ENCODE measurements around the gene KSR1. TPM values are rescaled to one million over a fixed set of nuclear protein-coding genes. Genes with fewer than 3 reads are reported as not detected.

Gene KSR1
- total and polyA plus RNA-seq, 10 of the 15 experiments (the other 5 are each of a cell fraction or from before 2014, with no cell fraction given), result 0.97 to 66.6 (median 22.9) TPM

DNA sequence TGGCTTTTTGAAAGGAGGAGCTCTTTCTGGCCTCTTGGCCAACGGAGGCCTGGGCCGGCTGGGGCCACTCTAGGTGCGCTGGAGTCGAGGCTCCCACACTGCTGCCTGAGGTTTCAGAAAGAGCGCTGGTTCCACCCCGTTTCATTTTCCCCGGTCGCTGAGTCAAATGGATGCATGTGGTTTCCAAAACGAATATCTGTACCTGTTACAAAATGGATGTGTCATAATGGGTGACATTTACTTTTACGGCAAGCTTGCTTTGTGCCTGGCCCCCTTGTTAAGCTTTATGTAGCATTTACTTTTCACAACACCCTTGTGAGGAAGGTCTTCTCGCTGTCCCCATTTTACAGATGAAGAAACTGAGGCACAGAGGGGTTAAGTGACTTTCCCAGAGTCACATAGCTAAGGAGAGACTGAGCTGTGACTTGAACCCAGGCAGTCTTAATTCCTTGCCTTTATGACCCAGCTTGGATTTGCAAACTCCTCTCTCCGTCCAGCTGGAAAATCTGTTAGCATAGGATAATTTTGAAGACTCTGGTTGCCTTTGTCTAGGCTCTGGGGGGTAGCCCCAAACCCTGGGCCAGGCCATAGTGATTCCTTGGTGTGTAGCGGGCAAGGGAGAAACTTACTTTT is 10.6 kb downstream of the KSR1 start (continued):
- TF ChIP-seq IRF4 (IDR thresholded peaks at IDR 0.05; ENCODE audit: low read depth, low read length) (peak; percentile 96), JUND (IDR thresholded peaks at IDR 0.05; ENCODE audit: low read depth, low read length) (peak; percentile 76), NBN (IDR thresholded peaks at IDR 0.05) (peak; percentile 82), FOXM1 (IDR thresholded peaks at IDR 0.05; ENCODE audit: low read depth, low read length) (peak; percentile 84), RAD21 (IDR thresholded peaks at IDR 0.05; ENCODE audit: insufficient read depth, low read depth, low read length) (no peak; the same call in 1 of the 2 replicates), CREB1 (IDR thresholded peaks at IDR 0.05; ENCODE audit: low read depth) (peak; percentile 65; the same call in 1 of the 2 replicates), WRNIP1 (IDR thresholded peaks at IDR 0.05; ENCODE audit: borderline replicate concordance, low read depth, low read length) (no peak), RUNX3 (IDR thresholded peaks at IDR 0.05; ENCODE audit: low read length) (peak; percentile 98), DPF2 (IDR thresholded peaks at IDR 0.05) (peak; percentile 92), CHD4 (IDR thresholded peaks at IDR 0.05) (peak; percentile 82; the same call in 1 of the 2 replicates), JUNB (IDR thresholded peaks at IDR 0.05) (peak; percentile 96)
- TF ChIP-seq, protein P1, sequence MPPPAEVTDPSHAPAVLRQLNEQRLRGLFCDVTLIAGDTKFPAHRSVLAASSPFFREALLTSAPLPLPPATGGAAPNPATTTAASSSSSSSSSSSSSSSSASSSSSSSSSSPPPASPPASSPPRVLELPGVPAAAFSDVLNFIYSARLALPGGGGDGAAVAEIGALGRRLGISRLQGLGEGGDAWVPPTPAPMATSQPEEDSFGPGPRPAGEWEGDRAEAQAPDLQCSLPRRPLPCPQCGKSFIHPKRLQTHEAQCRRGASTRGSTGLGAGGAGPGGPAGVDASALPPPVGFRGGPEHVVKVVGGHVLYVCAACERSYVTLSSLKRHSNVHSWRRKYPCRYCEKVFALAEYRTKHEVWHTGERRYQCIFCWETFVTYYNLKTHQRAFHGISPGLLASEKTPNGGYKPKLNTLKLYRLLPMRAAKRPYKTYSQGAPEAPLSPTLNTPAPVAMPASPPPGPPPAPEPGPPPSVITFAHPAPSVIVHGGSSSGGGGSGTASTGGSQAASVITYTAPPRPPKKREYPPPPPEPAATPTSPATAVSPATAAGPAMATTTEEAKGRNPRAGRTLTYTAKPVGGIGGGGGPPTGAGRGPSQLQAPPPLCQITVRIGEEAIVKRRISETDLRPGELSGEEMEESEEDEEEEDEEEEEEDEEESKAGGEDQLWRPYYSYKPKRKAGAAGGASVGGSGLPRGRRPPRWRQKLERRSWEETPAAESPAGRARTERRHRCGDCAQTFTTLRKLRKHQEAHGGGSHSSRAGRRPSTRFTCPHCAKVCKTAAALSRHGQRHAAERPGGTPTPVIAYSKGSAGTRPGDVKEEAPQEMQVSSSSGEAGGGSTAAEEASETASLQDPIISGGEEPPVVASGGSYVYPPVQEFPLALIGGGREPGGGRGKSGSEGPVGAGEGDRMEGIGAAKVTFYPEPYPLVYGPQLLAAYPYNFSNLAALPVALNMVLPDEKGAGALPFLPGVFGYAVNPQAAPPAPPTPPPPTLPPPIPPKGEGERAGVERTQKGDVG (CRISPR knock-in tag; IDR thresholded peaks at IDR 0.05), result no peak
- TF ChIP-seq, protein P2, sequence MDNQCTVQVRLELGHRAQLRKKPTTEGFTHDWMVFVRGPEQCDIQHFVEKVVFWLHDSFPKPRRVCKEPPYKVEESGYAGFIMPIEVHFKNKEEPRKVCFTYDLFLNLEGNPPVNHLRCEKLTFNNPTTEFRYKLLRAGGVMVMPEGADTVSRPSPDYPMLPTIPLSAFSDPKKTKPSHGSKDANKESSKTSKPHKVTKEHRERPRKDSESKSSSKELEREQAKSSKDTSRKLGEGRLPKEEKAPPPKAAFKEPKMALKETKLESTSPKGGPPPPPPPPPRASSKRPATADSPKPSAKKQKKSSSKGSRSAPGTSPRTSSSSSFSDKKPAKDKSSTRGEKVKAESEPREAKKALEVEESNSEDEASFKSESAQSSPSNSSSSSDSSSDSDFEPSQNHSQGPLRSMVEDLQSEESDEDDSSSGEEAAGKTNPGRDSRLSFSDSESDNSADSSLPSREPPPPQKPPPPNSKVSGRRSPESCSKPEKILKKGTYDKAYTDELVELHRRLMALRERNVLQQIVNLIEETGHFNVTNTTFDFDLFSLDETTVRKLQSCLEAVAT (IDR thresholded peaks at IDR 0.05), result peak; percentile 81; the same call in 1 of the 2 replicates
- TF ChIP-seq, protein P3, sequence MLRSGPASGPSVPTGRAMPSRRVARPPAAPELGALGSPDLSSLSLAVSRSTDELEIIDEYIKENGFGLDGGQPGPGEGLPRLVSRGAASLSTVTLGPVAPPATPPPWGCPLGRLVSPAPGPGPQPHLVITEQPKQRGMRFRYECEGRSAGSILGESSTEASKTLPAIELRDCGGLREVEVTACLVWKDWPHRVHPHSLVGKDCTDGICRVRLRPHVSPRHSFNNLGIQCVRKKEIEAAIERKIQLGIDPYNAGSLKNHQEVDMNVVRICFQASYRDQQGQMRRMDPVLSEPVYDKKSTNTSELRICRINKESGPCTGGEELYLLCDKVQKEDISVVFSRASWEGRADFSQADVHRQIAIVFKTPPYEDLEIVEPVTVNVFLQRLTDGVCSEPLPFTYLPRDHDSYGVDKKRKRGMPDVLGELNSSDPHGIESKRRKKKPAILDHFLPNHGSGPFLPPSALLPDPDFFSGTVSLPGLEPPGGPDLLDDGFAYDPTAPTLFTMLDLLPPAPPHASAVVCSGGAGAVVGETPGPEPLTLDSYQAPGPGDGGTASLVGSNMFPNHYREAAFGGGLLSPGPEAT (IDR thresholded peaks at IDR 0.05; ENCODE audit: low read depth), result peak; percentile 87; the same call in 1 of the 2 replicates
- TF ChIP-seq, protein P4, sequence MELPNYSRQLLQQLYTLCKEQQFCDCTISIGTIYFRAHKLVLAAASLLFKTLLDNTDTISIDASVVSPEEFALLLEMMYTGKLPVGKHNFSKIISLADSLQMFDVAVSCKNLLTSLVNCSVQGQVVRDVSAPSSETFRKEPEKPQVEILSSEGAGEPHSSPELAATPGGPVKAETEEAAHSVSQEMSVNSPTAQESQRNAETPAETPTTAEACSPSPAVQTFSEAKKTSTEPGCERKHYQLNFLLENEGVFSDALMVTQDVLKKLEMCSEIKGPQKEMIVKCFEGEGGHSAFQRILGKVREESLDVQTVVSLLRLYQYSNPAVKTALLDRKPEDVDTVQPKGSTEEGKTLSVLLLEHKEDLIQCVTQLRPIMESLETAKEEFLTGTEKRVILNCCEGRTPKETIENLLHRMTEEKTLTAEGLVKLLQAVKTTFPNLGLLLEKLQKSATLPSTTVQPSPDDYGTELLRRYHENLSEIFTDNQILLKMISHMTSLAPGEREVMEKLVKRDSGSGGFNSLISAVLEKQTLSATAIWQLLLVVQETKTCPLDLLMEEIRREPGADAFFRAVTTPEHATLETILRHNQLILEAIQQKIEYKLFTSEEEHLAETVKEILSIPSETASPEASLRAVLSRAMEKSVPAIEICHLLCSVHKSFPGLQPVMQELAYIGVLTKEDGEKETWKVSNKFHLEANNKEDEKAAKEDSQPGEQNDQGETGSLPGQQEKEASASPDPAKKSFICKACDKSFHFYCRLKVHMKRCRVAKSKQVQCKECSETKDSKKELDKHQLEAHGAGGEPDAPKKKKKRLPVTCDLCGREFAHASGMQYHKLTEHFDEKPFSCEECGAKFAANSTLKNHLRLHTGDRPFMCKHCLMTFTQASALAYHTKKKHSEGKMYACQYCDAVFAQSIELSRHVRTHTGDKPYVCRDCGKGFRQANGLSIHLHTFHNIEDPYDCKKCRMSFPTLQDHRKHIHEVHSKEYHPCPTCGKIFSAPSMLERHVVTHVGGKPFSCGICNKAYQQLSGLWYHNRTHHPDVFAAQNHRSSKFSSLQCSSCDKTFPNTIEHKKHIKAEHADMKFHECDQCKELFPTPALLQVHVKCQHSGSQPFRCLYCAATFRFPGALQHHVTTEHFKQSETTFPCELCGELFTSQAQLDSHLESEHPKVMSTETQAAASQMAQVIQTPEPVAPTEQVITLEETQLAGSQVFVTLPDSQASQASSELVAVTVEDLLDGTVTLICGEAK (IDR thresholded peaks at IDR 0.05; ENCODE audit: borderline replicate concordance), result no peak

Measured in GM12878 (cell line).